PC-9 (cell line): Measurements from ENCODE around the gene SPINT2.

ENCODE experiments used
- CTCF ChIP-seq: fragments of 200-600 bp; sonication (generic); conservative IDR thresholded peaks from 2 replicates; pipeline ENCODE4 v1.6.1; 2017; ENCODE audit warnings: mixed run types, antibody characterized with exemption, mild to moderate bottlenecking, moderate library complexity
- EZH2 ChIP-seq: fragments of 200-600 bp; sonication (generic); IDR thresholded peaks from 2 replicates; pipeline ENCODE4 v1.8.0; 2017; ENCODE audit warnings: antibody characterized with exemption, low read depth

- no peak for TF ChIP-seq CTCF
- no peak for TF ChIP-seq EZH2
These were observed 41.3 kb upstream of the SPINT2 start for GRCh38 chr19:38223119-38223523.
